Left lung (tissue), 10 donors: ENCODE results near the gene TANC1. TPM values are rescaled to one million over a fixed set of nuclear protein-coding genes. Genes with fewer than 3 reads are reported as not detected.

Experiments used
- ATAC-seq: fragments of 200-7000 bp; cut with Tn5 transposase; one replicate; pipeline ENCODE4 v1.9.1; 2020; ENCODE audit warnings: moderate library complexity
- DNase-seq, 4 donors: peaks; one replicate each; pipeline ENCODE4 v3.0.0-alpha.2; 2013 to 2020
- H3K27ac ChIP-seq, 2 donors: fragments of 200-600 bp; sonication (generic) in 1 of 2; one replicate each; pipeline versions ENCODE4 v1.5.0 to v1.8.0; 2020 to 2021
- H3K27me3 ChIP-seq, 2 donors: fragments of 200-600 bp; sonication (generic) in 1 of 2; one replicate each; pipeline versions ENCODE4 v1.5.0 to v1.8.0; 2020 to 2021
- H3K36me3 ChIP-seq, 2 donors: fragments of 200-600 bp; sonication (generic) in 1 of 2; one replicate each; pipeline versions ENCODE4 v1.5.0 to v1.8.0; 2020 to 2021
- H3K4me1 ChIP-seq, 2 donors: fragments of 200-600 bp; one replicate each; pipeline ENCODE4 v1.8.0; 2021
- H3K4me3 ChIP-seq, 2 donors: fragments of 200-600 bp; sonication (generic) in 1 of 2; one replicate each; pipeline versions ENCODE4 v1.5.0 to v1.8.0; 2020 to 2021; ENCODE audit warnings: mild to moderate bottlenecking in 1 of 2
- H3K9me3 ChIP-seq, 2 donors: fragments of 200-600 bp; sonication (generic) in 1 of 2; one replicate each; pipeline versions ENCODE4 v1.5.0 to v1.8.0; 2020 to 2021
- CTCF ChIP-seq, 2 donors: fragments of 200-600 bp; sonication (generic) in 1 of 2; IDR thresholded peaks; one replicate each; pipeline versions ENCODE4 v1.5.0 to v1.8.0; 2021; ENCODE audit warnings: antibody characterized with exemption in 2 of 2
- intact Hi-C, 2 donors: fragments of 100-400 bp; cut with DNase I; formaldehyde crosslinking; loops; one replicate each; pipeline versions ENCODE4 v1.11.2 to v1.14.2; 2022
- polyA plus RNA-seq, 6 donors: library from polyadenylated mRNA; unstranded; fragments of 120-200 nt; gene quantifications; one replicate each; pipeline ENCODE4 v1.2.1, GENCODE V29; 2013; ENCODE audit not compliant: insufficient read length in 6 of 6
- total RNA-seq, 2 donors: library from RNA; stranded (reverse); fragmentation: NEBNext Ultra II Directional; extraction: Animal tissue kit (Norgen Biotek cat#: 25700); gene quantifications; one replicate each; pipeline ENCODE4 v1.2.1, GENCODE V29; 2021
- donor health status: DM: no; HTN: yes; CAD: no.
- donor health status: DM: no; HTN: no; CAD: no.

The TANC1 gene
- total and polyA plus RNA-seq, 8 donors = 40.1 to 76.6 (median 53.3) TPM

- H3K27me3 ChIP-seq = no peaks in the 10 kb centered on the region
- TF ChIP-seq CTCF (IDR thresholded peaks at IDR 0.05) = no peak
- H3K27ac ChIP-seq = no peak overlapping the region
Observed at GRCh38 chr2:159109517-159109916, 141.1 kb downstream of the TANC1 start.

GRCh38 chr2:159110784-159111183 is 142.3 kb downstream of the TANC1 start:
- ATAC-seq = no peak
- Histone ChIP-seq H3K4me1 (peaks cover 0 to 4% of the 10 kb centered on the region in 2 donors), H3K27me3 (no peaks in the 10 kb centered on the region), H3K27ac (no peak overlapping the region), H3K36me3 (no peaks in the 10 kb centered on the region), H3K9me3 (no peaks in the 10 kb centered on the region), H3K4me3 (no peak overlapping the region)
- DNase-seq = no peak
- TF ChIP-seq CTCF (IDR thresholded peaks at IDR 0.05) = no peak
- intact Hi-C loops = loop anchor here in 1 of 2 donors (10.0 kb wide), 1 partner anchor 206 kb away; no protein-coding TSS in a partner anchor

More at GRCh38 chr2:159109517-159109916, 141.1 kb downstream of the TANC1 start:
- peak; percentile 8 for ATAC-seq
- intact Hi-C loops = no loop called here
- peaks cover 0 to 4% of the 10 kb centered on the region in 2 donors for H3K4me1 ChIP-seq
- H3K9me3 ChIP-seq = no peaks in the 10 kb centered on the region
- DNase-seq = no peak
- H3K4me3 ChIP-seq = no peak overlapping the region
- H3K36me3 ChIP-seq = no peaks in the 10 kb centered on the region

- Histone ChIP-seq H3K4me3 (no peak overlapping the region), H3K9me3 (no peaks in the 10 kb centered on the region), H3K4me1 (peaks cover 0 to 4% of the 10 kb centered on the region in 2 donors), H3K27ac (no peak overlapping the region), H3K27me3 (no peaks in the 10 kb centered on the region), H3K36me3 (no peaks in the 10 kb centered on the region)
- no peak for ATAC-seq
- intact Hi-C loops = loop anchor here in 1 of 2 donors (10.0 kb wide), 1 partner anchor 207 kb away; no protein-coding TSS in a partner anchor
- DNase-seq = no peak
- TF ChIP-seq CTCF (IDR thresholded peaks at IDR 0.05) = no peak
Observed at GRCh38 chr2:159111346-159111927, 143.0 kb downstream of the TANC1 start.

GRCh38 chr2:159114835-159115234 is 146.4 kb downstream of the TANC1 start:
- TF ChIP-seq CTCF (IDR thresholded peaks at IDR 0.05) = no peak
- Histone ChIP-seq H3K4me3 (no peak overlapping the region), H3K4me1 (peaks cover 4 to 16% of the 10 kb centered on the region in 2 donors), H3K27ac (no peak overlapping the region), H3K27me3 (no peaks in the 10 kb centered on the region), H3K9me3 (peaks cover 0 to 3% of the 10 kb centered on the region in 2 donors), H3K36me3 (no peaks in the 10 kb centered on the region)
- intact Hi-C loops = loop anchor here (5.0 to 10.0 kb wide), 2 partner anchors 208 to 210 kb away; no protein-coding TSS in a partner anchor
- ATAC-seq (no peak), DNase-seq (no peak)

- intact Hi-C loops = loop anchor here (5.0 to 10.0 kb wide), 2 partner anchors 210 to 212 kb away; no protein-coding TSS in a partner anchor
- peaks cover 0 to 3% of the 10 kb centered on the region in 2 donors for H3K9me3 ChIP-seq
- peak overlapping the region in 1 of 2 donors; percentile 39 for H3K27ac ChIP-seq
- TF ChIP-seq CTCF (IDR thresholded peaks at IDR 0.05) = no peak
- no peaks in the 10 kb centered on the region for H3K36me3 ChIP-seq
- ATAC-seq = no peak
- DNase-seq = no peak
- H3K4me3 ChIP-seq = no peak overlapping the region
- H3K27me3 ChIP-seq = no peaks in the 10 kb centered on the region
- peaks cover 4 to 16% of the 10 kb centered on the region in 2 donors for H3K4me1 ChIP-seq
Observed at GRCh38 chr2:159116922-159117321, 148.5 kb downstream of the TANC1 start.
